Endothelial cell of umbilical vein (primary cell): Measurements from ENCODE around the gene SRBD1. TPM values are rescaled to one million over a fixed set of nuclear protein-coding genes. Genes with fewer than 3 reads are reported as not detected.

Experiments used
- BruUV-seq: library from RNA; stranded (reverse); fragments of 400-500 nt; replicated peaks from 2 replicates; lab custom pipeline; 2021; lab: Mats Ljungman, UMichigan
- CTCF ChIA-PET: fragments of 300-600, 350-600 bp; sonication (Branson Sonifier 250); formaldehyde crosslinking; loops from one replicate; lab custom pipeline; 2021; ENCODE audit warnings: antibody characterized with exemption, inconsistent platforms; lab: Charles Lee
- POLR2A ChIA-PET: fragments of 300-600, 350-600 bp; sonication (Branson Sonifier 250); formaldehyde crosslinking; loops from one replicate; lab custom pipeline; 2021; ENCODE audit warnings: antibody characterized with exemption, inconsistent platforms; lab: Charles Lee
- DNase-seq: peaks from one replicate; pipeline ENCODE4 v3.0.0-alpha.2; 2011; ENCODE audit warnings: low read depth, low spot score
- FAIRE-seq: peaks from 2 replicates; lab custom pipeline; 2011; peaks lifted over from hg19 to GRCh38; lab: Jason Lieb, UNC
- H2AFZ ChIP-seq: 2 replicates; pipeline ENCODE4 v1.6.0; 2012; ENCODE audit warnings: low read depth, low read length, control low read depth, inconsistent platforms
- H3K27ac ChIP-seq: 2 replicates; pipeline ENCODE4 v1.5.1; 2011; ENCODE audit warnings: low read depth, mild to moderate bottlenecking, control low read depth, low read length, moderate library complexity; ENCODE audit not compliant: insufficient read depth
- H3K27me3 ChIP-seq, 2 experiments: 2 replicates each; pipeline versions ENCODE4 v1.6.0 to v1.6.1; 2011; ENCODE audit warnings: low read length in 2 of 2, mixed read lengths in 1 of 2; ENCODE audit not compliant: control insufficient read depth in 2 of 2, insufficient read depth in 2 of 2
- H3K36me3 ChIP-seq, 2 experiments: 2 replicates in 1 of 2; 3 replicates in 1 of 2; pipeline ENCODE4 v1.5.1; 2011; ENCODE audit warnings: low read length in 2 of 2, mild to moderate bottlenecking in 1 of 2, moderate library complexity in 1 of 2; ENCODE audit not compliant: control insufficient read depth in 2 of 2, insufficient read depth in 2 of 2; ENCODE audit errors: extremely low read depth in 1 of 2
- H3K4me1 ChIP-seq: 3 replicates; pipeline ENCODE4 v1.5.1; 2011; ENCODE audit warnings: mild to moderate bottlenecking, low read length; ENCODE audit not compliant: control insufficient read depth, insufficient read depth; ENCODE audit errors: extremely low read depth
- H3K4me2 ChIP-seq: 2 replicates; pipeline ENCODE4 v1.6.1; 2011; ENCODE audit warnings: low read length, control low read depth, mixed read lengths; ENCODE audit not compliant: insufficient read depth
- H3K4me3 ChIP-seq, 3 experiments: fragments of 200-600 bp in 1 of 3; sonication (generic), shearing (Covaris generic) in 1 of 3; replicated peaks in 1 of 3; 2 replicates each; pipeline ENCODE4 v1.5.1; 2011 to 2016; ENCODE audit warnings: control low read depth in 3 of 3, low read length in 3 of 3, mild to moderate bottlenecking in 2 of 3, inconsistent platforms in 1 of 3, low read depth in 1 of 3, moderate library complexity in 1 of 3; ENCODE audit not compliant: insufficient read depth in 1 of 3
- H3K79me2 ChIP-seq: 2 replicates; pipeline ENCODE4 v1.6.0; 2012; ENCODE audit warnings: low read length, inconsistent platforms; ENCODE audit not compliant: control insufficient read depth, insufficient read depth
- H3K9ac ChIP-seq: replicated peaks from 2 replicates; pipeline ENCODE3; 2011; ENCODE audit warnings: low read length, control low read depth; ENCODE audit not compliant: insufficient read depth; ENCODE audit errors: extremely low read depth
- H3K9me1 ChIP-seq: replicated peaks from 3 replicates; pipeline ENCODE4 v1.6.0; 2011; ENCODE audit warnings: mild to moderate bottlenecking, low read length; ENCODE audit not compliant: control insufficient read depth, insufficient read depth; ENCODE audit errors: extremely low read depth
- H3K9me3 ChIP-seq: replicated peaks from 2 replicates; pipeline ENCODE4 v1.5.1; 2012; ENCODE audit warnings: low read length, inconsistent platforms; ENCODE audit not compliant: control insufficient read depth, insufficient read depth
- H4K20me1 ChIP-seq: replicated peaks from 2 replicates; pipeline ENCODE3; 2011; ENCODE audit warnings: mild to moderate bottlenecking, low read length; ENCODE audit not compliant: control insufficient read depth, insufficient read depth; ENCODE audit errors: extremely low read depth
- CTCF ChIP-seq, 2 donors: IDR thresholded peaks; 1 replicate in 1 of 2; 2 replicates in 1 of 2; pipeline ENCODE4 v1.5.1; 2011; ENCODE audit warnings: low read length in 2 of 2, mild to moderate bottlenecking in 2 of 2, moderate library complexity in 2 of 2, control low read depth in 1 of 2, inconsistent platforms in 1 of 2, low read depth in 1 of 2; ENCODE audit not compliant: insufficient read depth in 1 of 2; ENCODE audit errors: extremely low read depth in 1 of 2
- EZH2 ChIP-seq: IDR thresholded peaks from 2 replicates; pipeline ENCODE4 v1.6.1; 2012; ENCODE audit warnings: borderline replicate concordance, low read depth, mild to moderate bottlenecking, moderate library complexity, low read length, inconsistent platforms; ENCODE audit not compliant: severe bottlenecking
- FOS ChIP-seq: IDR thresholded peaks from 2 replicates; pipeline ENCODE4 v1.6.1; 2011; ENCODE audit warnings: mild to moderate bottlenecking, low read length, moderate library complexity, borderline replicate concordance; ENCODE audit not compliant: insufficient read depth
- GATA2 ChIP-seq: IDR thresholded peaks from 2 replicates; pipeline ENCODE4 v1.7.0; 2011; ENCODE audit warnings: low read depth, mild to moderate bottlenecking, moderate library complexity, mixed read lengths, low read length; ENCODE audit not compliant: insufficient read length, insufficient read depth
- JUN ChIP-seq: IDR thresholded peaks from 2 replicates; pipeline ENCODE4 v1.6.1; 2011; ENCODE audit warnings: borderline replicate concordance, low read depth; ENCODE audit not compliant: insufficient read length, insufficient read depth
- MAX ChIP-seq: IDR thresholded peaks from 2 replicates; pipeline ENCODE4 v1.6.1; 2011; ENCODE audit not compliant: insufficient read depth, insufficient read length
- MYC ChIP-seq: IDR thresholded peaks from one replicate; pipeline ENCODE4 v1.6.1; 2011; ENCODE audit warnings: mild to moderate bottlenecking, low read depth, low read length
- POLR2A ChIP-seq: IDR thresholded peaks from 2 replicates; pipeline ENCODE4 v1.6.1; 2012; ENCODE audit warnings: low read depth, mild to moderate bottlenecking, control low read depth, low read length
- POLR2AphosphoS5 ChIP-seq: IDR thresholded peaks from 2 replicates; pipeline ENCODE4 v1.6.1; 2012; ENCODE audit warnings: low read depth, mild to moderate bottlenecking, control low read depth, low read length, moderate library complexity; ENCODE audit not compliant: insufficient read depth
- dilution Hi-C: fragments of 300-500 bp; cut with MboI; formaldehyde crosslinking; loops from one replicate; pipeline ENCODE4 v1.15.0; 2019; ENCODE audit warnings: low sequenced_read_pairs; ENCODE audit not compliant: extremely low pct_ligation_motif_present
- intact Hi-C: fragments of 100-400 bp; cut with micrococcal nuclease; formaldehyde crosslinking; loops from one replicate; pipeline ENCODE4 v1.10.0; 2022
- polyA plus RNA-seq, 4 experiments: library from polyadenylated mRNA; depleted of rRNA in 3 of 4; stranded (reverse) in 3 of 4; unstranded in 1 of 4; fragments of >200 nt; gene quantifications; 2 replicates each; pipeline versions ENCODE4 v1.2.1 to v1.2.3, GENCODE V29; 2011 to 2012; ENCODE audit warnings: missing spikeins in 1 of 4
- total RNA-seq: library from RNA; stranded (reverse); gene quantifications from 2 replicates; pipeline ENCODE4 v1.2.3, GENCODE V29; 2021

SRBD1 gene
- total and polyA plus RNA-seq, 2 donors (not counting 3 experiments of a cell fraction or from before 2014, with no cell fraction given) = 3.7 to 12.5 TPM

- DNase-seq (no peak), FAIRE-seq (no peak)
- POLR2A ChIA-PET = no interaction called here
- no peak overlapping the region for H2AFZ ChIP-seq
- H3K9ac ChIP-seq = no peak overlapping the region
- H3K4me2 ChIP-seq = no peak overlapping the region
- intact Hi-C loops = no loop called here
- no peaks in the 10 kb centered on the region for H4K20me1 ChIP-seq
- no peaks in the 10 kb centered on the region for H3K79me2 ChIP-seq
- no peaks in the 10 kb centered on the region for H3K36me3 ChIP-seq
- no peak overlapping the region for H3K4me3 ChIP-seq
- dilution Hi-C loops = no loop called here
- no peaks in the 10 kb centered on the region for H3K4me1 ChIP-seq
- H3K9me3 ChIP-seq = no peaks in the 10 kb centered on the region
- BruUV-seq = no TSS peak
- no peaks in the 10 kb centered on the region for H3K9me1 ChIP-seq
- CTCF ChIA-PET = interaction anchor here (0.6 kb wide), 1 partner anchor 788 kb away, joined by 3 read pairs; no protein-coding TSS in a partner anchor
- no peaks in the 10 kb centered on the region for H3K27me3 ChIP-seq
- no peak for TF ChIP-seq MYC
- TF ChIP-seq CTCF (IDR thresholded peaks at IDR 0.05; ENCODE audit: extremely low read depth in 1 of 2, insufficient read depth in 1 of 2, low read depth in 1 of 2, low read length in 2 of 2) = no peak
- no peak for TF ChIP-seq POLR2A
- TF ChIP-seq EZH2 = no peak
- TF ChIP-seq FOS = no peak
- TF ChIP-seq JUN = no peak
- TF ChIP-seq GATA2 = no peak
- no peak for TF ChIP-seq MAX
- TF ChIP-seq POLR2AphosphoS5 = no peak
- no peak overlapping the region for H3K27ac ChIP-seq
These were observed 188.1 kb downstream of the SRBD1 start for GRCh38 chr2:45422921-45423320.
